ENCODE measurements around the gene LDB3. TPM values are rescaled to one million over a fixed set of nuclear protein-coding genes. Genes with fewer than 3 reads are reported as not detected.

LDB3 gene
- total RNA-seq, 3 donors from 2014 or later (not counting 1 experiment from before 2014, with no cell fraction given), result 0.11 to 0.12 TPM; not detected in 1

GRCh38 chr10:86647773-86648703 lies 20.3 kb upstream of the LDB3 start:
- H3K36me3 Mint-ChIP-seq, result no peaks in the 10 kb centered on the region
- WGBS (ENCODE audit: insufficient coverage), result 85% methylated on average over 13 of the region's 13 CpGs
- Histone ChIP-seq H3K4me3 (ENCODE audit: low read length) (no peak overlapping the region), H3K36me3 (ENCODE audit: control insufficient read depth, insufficient read depth, low read length) (no peaks in the 10 kb centered on the region), H3K27me3 (ENCODE audit: control insufficient read depth, insufficient read depth, low read length) (no peaks in the 10 kb centered on the region), H3K9me3 (ENCODE audit: control insufficient read depth, insufficient read depth, low read length) (no peaks in the 10 kb centered on the region), H3K27ac (ENCODE audit: low read length) (no peak overlapping the region), H3K4me1 (ENCODE audit: control insufficient read depth, insufficient read depth, low read length) (no peaks in the 10 kb centered on the region)
- intact Hi-C loops (cut with micrococcal nuclease), result no loop called here
- DNase-seq, result no peak
- H3K4me3 Mint-ChIP-seq, result no peak overlapping the region
- H3K9me3 Mint-ChIP-seq, result no peaks in the 10 kb centered on the region
- H3K4me1 Mint-ChIP-seq, result peaks cover 7 to 10% of the 10 kb centered on the region in 2 donors
- no peak for ATAC-seq
- H3K27ac Mint-ChIP-seq, result no peak overlapping the region
- TF ChIP-seq, protein P1, sequence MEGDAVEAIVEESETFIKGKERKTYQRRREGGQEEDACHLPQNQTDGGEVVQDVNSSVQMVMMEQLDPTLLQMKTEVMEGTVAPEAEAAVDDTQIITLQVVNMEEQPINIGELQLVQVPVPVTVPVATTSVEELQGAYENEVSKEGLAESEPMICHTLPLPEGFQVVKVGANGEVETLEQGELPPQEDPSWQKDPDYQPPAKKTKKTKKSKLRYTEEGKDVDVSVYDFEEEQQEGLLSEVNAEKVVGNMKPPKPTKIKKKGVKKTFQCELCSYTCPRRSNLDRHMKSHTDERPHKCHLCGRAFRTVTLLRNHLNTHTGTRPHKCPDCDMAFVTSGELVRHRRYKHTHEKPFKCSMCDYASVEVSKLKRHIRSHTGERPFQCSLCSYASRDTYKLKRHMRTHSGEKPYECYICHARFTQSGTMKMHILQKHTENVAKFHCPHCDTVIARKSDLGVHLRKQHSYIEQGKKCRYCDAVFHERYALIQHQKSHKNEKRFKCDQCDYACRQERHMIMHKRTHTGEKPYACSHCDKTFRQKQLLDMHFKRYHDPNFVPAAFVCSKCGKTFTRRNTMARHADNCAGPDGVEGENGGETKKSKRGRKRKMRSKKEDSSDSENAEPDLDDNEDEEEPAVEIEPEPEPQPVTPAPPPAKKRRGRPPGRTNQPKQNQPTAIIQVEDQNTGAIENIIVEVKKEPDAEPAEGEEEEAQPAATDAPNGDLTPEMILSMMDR (IDR thresholded peaks at IDR 0.05), result no peak
- H3K27me3 Mint-ChIP-seq (ENCODE audit: low read depth in 2 of 2), result no peaks in the 10 kb centered on the region

GRCh38 chr10:86648704-86649427 lies 19.4 kb upstream of the LDB3 start:
- H3K4me3 Mint-ChIP-seq, result no peak overlapping the region
- H3K9me3 ChIP-seq (ENCODE audit: control insufficient read depth, insufficient read depth, low read length), result no peaks in the 10 kb centered on the region
- DNase-seq (no peak), ATAC-seq (no peak)
- H3K36me3 ChIP-seq (ENCODE audit: control insufficient read depth, insufficient read depth, low read length), result no peaks in the 10 kb centered on the region
- no peaks in the 10 kb centered on the region for H3K36me3 Mint-ChIP-seq
- intact Hi-C loops (cut with micrococcal nuclease), result no loop called here
- H3K27ac Mint-ChIP-seq, result no peak overlapping the region
- H3K9me3 Mint-ChIP-seq, result no peaks in the 10 kb centered on the region
- peaks cover 0 to 2% of the 10 kb centered on the region in 2 donors for H3K4me1 Mint-ChIP-seq
- TF ChIP-seq, protein P1 (IDR thresholded peaks at IDR 0.05), result no peak
- WGBS (ENCODE audit: insufficient coverage), result 79% methylated on average over 9 of the region's 9 CpGs
- H3K4me3 ChIP-seq (ENCODE audit: low read length), result no peak overlapping the region
- no peaks in the 10 kb centered on the region for H3K4me1 ChIP-seq (ENCODE audit: control insufficient read depth, insufficient read depth, low read length)
- no peak overlapping the region for H3K27ac ChIP-seq (ENCODE audit: low read length)
- H3K27me3 Mint-ChIP-seq (ENCODE audit: low read depth in 2 of 2), result no peaks in the 10 kb centered on the region
- H3K27me3 ChIP-seq (ENCODE audit: control insufficient read depth, insufficient read depth, low read length), result no peaks in the 10 kb centered on the region

DNA sequence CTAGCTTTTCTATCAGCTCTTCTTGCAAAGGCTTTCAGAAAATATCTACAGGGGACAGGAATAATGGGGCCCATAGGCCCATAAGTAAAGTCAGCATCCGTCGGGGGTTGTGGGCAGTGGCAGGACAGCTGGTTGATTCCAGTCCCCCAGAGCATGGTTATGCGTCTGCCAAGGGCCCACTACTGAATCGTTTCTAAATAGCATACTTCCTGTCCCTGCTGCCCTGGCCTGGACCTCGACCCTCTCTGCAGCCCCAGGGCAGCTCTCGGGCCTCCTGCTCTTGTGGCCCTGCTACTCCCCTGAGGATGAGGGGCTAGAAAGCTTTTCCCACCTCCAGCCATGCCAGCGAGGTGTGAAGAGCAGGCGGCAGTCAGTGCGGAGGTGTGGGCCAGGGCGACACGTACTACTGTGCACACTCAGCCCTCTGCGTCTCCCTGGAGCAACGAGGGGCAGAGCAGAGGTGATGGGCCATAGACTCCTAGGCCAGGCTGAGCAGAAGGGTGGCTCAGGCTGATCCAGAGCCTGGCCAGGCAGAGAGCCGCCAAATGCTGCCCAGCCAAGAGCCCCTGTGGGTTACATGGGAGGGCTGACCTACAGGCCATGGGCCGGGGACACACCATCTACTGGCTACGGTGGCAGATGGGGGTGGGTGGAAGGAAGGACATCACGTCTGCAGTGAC lies 18.7 kb upstream of the LDB3 start:
- Mint-ChIP-seq H3K4me1 (no peaks in the 10 kb centered on the region), H3K36me3 (no peaks in the 10 kb centered on the region), H3K9me3 (no peaks in the 10 kb centered on the region), H3K4me3 (no peak overlapping the region), H3K27ac (no peak overlapping the region), H3K27me3 (ENCODE audit: low read depth in 2 of 2) (no peaks in the 10 kb centered on the region)
- no peak for ATAC-seq
- TF ChIP-seq, protein P1 (IDR thresholded peaks at IDR 0.05), result no peak
- no peak for DNase-seq
- no peaks in the 10 kb centered on the region for H3K4me1 ChIP-seq (ENCODE audit: control insufficient read depth, insufficient read depth, low read length)
- H3K36me3 ChIP-seq (ENCODE audit: control insufficient read depth, insufficient read depth, low read length), result no peaks in the 10 kb centered on the region
- no peak overlapping the region for H3K27ac ChIP-seq (ENCODE audit: low read length)
- no peaks in the 10 kb centered on the region for H3K27me3 ChIP-seq (ENCODE audit: control insufficient read depth, insufficient read depth, low read length)
- intact Hi-C loops (cut with micrococcal nuclease), result no loop called here
- H3K4me3 ChIP-seq (ENCODE audit: low read length), result no peak overlapping the region
- WGBS (ENCODE audit: insufficient coverage), result 82% methylated on average over 17 of the region's 17 CpGs
- no peaks in the 10 kb centered on the region for H3K9me3 ChIP-seq (ENCODE audit: control insufficient read depth, insufficient read depth, low read length)

All from natural killer cell (primary cell).